Embryonic facial prominence (tissue), 1 donor: ENCODE results near the gene CDH10.

ENCODE experiments used
- DNase-seq: peaks from one replicate; pipeline ENCODE4 v3.0.0-alpha.2; 2016; ENCODE audit errors: extremely low spot score

CDH10 gene

GRCh38 chr5:24602188-24602587, 42.6 kb downstream of the CDH10 start:
- DNase-seq, result no peak

GRCh38 chr5:24598956-24599355, 45.8 kb downstream of the CDH10 start:
- DNase-seq, result no peak

GRCh38 chr5:24595329-24595728, 49.4 kb downstream of the CDH10 start:
- no peak for DNase-seq

- DNase-seq, result no peak
Measured at GRCh38 chr5:24591426-24591825, 53.4 kb downstream of the CDH10 start.

- no peak for DNase-seq
Measured at GRCh38 chr5:24589566-24589965, 55.2 kb downstream of the CDH10 start.

GRCh38 chr5:24585751-24586150, 59.0 kb downstream of the CDH10 start:
- no peak for DNase-seq

- DNase-seq, result no peak
Measured at GRCh38 chr5:24571302-24571701, 73.5 kb downstream of the CDH10 start.

GRCh38 chr5:24566933-24567332, 77.8 kb downstream of the CDH10 start:
- DNase-seq, result no peak

GRCh38 chr5:24555229-24555628, 89.5 kb downstream of the CDH10 start:
- DNase-seq, result no peak

GRCh38 chr5:24547132-24547531, 97.6 kb downstream of the CDH10 start:
- DNase-seq, result no peak

GRCh38 chr5:24539613-24540012, 105.2 kb downstream of the CDH10 start:
- DNase-seq, result peak; percentile 13

- DNase-seq, result no peak
Measured at GRCh38 chr5:24538346-24538745, 106.4 kb downstream of the CDH10 start.

- DNase-seq, result no peak
Measured at GRCh38 chr5:24535646-24536045, 109.1 kb downstream of the CDH10 start.

- no peak for DNase-seq
Measured at GRCh38 chr5:24530906-24531305, 113.9 kb downstream of the CDH10 start.

GRCh38 chr5:24525414-24525813, 119.4 kb downstream of the CDH10 start:
- DNase-seq, result no peak

GRCh38 chr5:24512423-24512822, 132.4 kb downstream of the CDH10 start:
- no peak for DNase-seq

GRCh38 chr5:24510523-24510988, 134.2 kb downstream of the CDH10 start:
- no peak for DNase-seq

- DNase-seq, result no peak
Measured at GRCh38 chr5:24509943-24510342, 134.8 kb downstream of the CDH10 start.

GRCh38 chr5:24505258-24505657, 139.5 kb downstream of the CDH10 start:
- no peak for DNase-seq

- DNase-seq, result no peak
Measured at GRCh38 chr5:24497591-24498157, 147.1 kb downstream of the CDH10 start.

- no peak for DNase-seq
Measured at GRCh38 chr5:24497145-24497544, 147.6 kb downstream of the CDH10 start.

GRCh38 chr5:24496268-24496667, 148.5 kb downstream of the CDH10 start:
- no peak for DNase-seq

- DNase-seq, result no peak
Measured at GRCh38 chr5:24492229-24492628, 152.5 kb downstream of the CDH10 start.

- no peak for DNase-seq
Measured at GRCh38 chr5:24491490-24491889, 153.3 kb downstream of the CDH10 start.
